Right renal pelvis (tissue), 4 donors: ENCODE measurements around the gene MAGEB2. TPM values are rescaled to one million over a fixed set of nuclear protein-coding genes. Genes with fewer than 3 reads are reported as not detected.
"Not testable (repeated sequence)": the region's sequence is repeated elsewhere in the genome, so short reads cannot be mapped to it uniquely, and the experiment has no call there.

Experiments
- DNase-seq, 4 donors: peaks; one replicate each; pipeline ENCODE4 v3.0.0-alpha.2; 2013; ENCODE audit warnings: low read depth in 4 of 4, low spot score in 3 of 4, missing footprints in 1 of 4
- polyA plus RNA-seq, 4 donors: library from polyadenylated mRNA; unstranded; fragments of 120-200 nt; gene quantifications; one replicate each; pipeline ENCODE4 v1.2.1, GENCODE V29; 2013; ENCODE audit not compliant: insufficient read length in 4 of 4

The MAGEB2 gene, protein sequence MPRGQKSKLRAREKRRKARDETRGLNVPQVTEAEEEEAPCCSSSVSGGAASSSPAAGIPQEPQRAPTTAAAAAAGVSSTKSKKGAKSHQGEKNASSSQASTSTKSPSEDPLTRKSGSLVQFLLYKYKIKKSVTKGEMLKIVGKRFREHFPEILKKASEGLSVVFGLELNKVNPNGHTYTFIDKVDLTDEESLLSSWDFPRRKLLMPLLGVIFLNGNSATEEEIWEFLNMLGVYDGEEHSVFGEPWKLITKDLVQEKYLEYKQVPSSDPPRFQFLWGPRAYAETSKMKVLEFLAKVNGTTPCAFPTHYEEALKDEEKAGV
- not detected for polyA plus RNA-seq

DNA sequence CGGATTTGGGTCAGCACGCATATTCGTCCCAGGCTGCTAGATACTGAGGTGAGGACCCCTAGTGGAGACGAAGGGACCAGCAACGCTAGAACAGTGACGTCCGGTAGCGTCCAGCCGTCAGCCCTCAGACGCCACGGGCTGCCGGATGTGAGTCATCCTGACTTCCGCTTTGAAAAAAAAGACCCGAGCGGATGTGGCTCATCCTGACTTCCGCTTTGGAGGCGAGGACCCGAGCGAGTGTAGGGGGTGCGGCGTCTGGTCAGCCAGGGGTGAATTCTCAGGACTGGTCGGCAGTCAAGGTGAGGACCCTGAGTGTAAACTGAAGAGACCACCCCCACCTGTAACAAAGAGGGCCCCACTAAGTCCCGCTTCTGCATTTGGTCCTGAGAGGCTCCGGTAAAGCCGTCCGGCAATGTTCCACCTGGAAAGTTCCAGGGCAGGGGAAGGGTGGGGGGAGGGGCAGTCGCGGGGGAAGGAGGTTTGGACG is at the start of gene MAGEB2:
Gene MAGEB2, plus strand, starts transcription at position 207 of the 487 bp plus-strand sequence. CDS start 3,018 bp downstream, outside the sequence.
- DNase-seq: no peak

DNA sequence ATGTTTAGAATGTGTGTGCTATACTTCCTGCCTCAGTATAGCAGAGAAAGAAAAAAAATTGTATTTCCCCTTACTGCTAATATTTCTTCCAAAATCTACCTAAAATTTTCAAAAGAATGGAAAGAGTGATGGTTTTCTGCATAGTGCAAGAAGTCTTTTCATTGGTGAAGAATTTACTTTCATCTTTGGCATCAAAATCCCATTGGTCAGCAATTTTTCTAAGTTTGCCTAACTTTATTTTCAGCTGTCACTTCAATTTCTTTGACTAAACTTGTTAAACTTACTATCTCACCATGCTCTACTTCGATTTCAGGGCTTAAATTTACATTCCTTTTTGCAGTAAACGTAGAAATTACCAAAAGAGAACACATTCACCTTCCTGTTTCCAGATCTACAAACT is 44.5 kb upstream of the MAGEB2 start:
- no peak for DNase-seq

DNA sequence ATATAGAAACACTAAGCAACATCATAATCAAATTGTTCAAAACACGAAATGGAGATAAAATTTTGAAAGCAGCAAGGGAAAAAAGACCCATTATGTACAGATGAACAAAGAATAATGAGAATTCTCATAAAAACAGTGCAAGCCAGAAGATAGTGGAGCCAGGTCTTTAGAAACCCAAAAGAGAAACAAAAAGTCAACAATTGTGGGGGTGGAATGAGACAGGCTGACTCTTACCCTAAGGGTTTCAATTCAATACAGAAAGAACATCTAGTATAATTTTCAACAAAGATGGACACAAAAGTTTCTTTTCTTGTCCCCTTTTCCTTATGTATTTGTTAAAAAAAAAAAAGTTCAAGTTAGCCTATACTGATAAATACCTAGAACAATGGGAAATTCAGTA is 34.0 kb upstream of the MAGEB2 start:
- DNase-seq: no peak

DNA sequence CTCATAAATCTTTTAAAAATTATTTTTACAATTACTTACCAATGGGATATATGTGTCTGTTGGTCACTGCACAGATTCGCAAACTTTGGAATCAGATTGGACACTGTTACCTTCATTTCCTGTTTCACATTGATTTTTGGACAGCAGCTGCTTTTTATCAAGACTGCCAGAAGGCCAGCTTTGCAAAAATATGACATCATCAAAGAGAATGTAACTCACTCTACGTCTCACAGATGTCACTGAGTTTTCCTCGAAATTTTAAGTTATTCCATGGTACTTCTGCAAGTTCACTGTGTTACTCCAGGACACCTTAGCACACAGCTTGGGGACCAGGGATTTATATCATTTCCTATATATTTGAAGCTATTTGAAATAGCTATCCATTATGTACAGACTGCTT is 31.8 kb upstream of the MAGEB2 start:
- no peak for DNase-seq

DNA sequence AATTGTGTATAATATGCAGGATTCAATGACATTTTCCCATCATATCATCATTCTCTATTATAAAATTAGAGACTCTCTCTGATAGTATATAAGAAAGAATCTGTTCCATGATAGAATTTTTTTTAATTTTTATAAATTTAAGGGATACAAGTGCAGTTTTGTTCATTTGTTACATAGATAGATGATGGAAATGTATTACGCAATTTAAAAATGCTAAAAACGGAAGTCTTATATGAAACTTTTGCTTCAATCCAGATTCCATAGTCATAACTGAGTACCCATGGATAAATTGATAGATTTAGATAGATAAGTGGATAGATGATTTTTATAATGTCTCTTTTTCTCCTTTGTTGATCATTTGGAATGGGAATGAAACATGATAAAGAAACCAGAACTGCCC is 24.9 kb upstream of the MAGEB2 start:
- DNase-seq: no peak

DNA sequence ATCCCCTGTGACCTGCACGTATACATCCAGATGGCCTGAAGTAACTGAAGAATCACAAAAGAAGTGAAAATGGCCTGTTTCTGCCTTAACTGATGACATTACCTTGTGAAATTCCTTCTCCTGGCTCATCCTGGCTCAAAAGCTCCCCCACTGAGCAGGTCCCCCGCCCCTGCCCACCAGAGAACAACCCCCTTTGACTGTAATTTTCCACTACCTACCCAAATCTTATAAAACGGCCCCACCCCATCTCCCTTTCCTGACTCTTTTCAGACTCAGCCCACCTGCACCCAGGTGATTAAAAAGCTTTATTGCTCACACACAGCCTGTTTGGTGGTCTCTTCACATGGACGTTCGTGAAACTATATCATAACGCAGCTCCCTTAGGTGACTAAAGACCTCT is 21.5 kb upstream of the MAGEB2 start:
- not testable (repeated sequence) for DNase-seq

DNA sequence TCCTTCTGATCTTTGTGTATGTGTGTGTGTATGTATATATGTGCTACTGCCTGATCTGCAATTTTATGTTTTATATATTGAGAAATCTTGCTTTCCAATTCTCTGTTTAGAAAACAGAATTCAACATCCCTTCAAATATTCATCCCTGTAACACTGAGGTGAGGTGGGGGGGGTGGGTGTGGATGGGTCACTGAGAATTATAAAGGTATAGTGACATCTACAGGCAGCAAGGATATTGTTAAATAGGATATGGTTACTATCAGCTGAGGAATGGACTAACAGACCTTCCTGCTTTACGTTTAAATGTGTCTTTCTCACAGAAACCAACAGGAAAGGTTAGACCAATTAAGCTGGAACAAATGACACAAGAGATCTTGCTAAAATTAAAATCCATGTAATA is 19.0 kb upstream of the MAGEB2 start:
- DNase-seq: no peak

DNA sequence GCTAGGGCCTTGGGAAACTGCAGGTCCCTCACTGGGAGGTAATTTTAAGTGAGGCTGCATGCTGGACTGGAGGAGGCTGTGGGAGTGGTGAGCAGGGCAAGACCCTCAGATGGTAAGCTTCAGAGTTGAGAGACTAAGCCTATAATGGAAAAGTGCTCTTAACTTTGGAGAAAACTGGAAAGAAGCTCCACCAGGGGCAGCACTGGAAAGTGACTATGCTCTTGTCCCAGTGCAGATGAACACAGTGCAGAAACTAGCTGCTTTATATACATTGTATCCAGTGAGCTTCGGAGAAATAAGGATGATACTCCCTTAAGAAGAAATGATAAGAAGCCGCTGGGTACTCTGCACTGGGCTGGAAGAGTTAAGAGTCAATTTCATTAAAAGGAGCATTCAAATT is 3.2 kb upstream of the MAGEB2 start:
- DNase-seq: no peak

DNA sequence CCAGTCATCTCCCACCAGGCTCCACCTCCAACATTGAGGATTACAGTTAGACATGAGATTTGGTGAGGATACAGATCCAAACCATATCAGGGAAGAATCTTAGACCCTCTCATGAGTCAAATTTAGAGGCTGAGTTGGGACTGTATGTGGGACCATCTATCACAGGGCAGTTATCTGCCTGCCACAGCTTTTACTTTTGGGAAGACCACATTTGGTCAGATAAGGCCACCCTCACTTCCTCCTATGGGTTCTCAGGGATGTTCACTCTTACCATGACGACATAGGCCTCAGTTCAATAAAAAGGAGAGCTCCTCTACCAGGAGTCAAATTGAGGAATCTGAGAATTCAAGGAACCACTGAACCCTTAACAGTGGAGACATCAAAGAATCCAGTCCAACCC is 2.1 kb downstream of the MAGEB2 start:
- DNase-seq: no peak

DNA sequence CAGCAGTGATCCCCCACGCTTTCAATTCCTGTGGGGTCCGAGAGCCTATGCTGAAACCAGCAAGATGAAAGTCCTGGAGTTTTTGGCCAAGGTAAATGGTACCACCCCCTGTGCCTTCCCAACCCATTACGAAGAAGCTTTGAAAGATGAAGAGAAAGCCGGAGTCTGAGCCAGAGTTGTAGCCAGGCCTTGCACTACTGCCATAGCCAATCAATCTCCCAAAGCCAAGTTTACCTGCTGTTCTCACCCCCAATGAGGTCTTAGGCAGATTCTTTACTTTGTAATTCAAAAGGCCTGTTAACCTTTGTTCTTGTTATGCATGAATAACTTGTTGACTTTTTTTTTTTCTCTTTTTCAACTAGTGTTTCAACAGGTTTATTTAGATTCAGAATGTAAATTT is 4.0 kb downstream of the MAGEB2 start:
- DNase-seq: no peak

DNA sequence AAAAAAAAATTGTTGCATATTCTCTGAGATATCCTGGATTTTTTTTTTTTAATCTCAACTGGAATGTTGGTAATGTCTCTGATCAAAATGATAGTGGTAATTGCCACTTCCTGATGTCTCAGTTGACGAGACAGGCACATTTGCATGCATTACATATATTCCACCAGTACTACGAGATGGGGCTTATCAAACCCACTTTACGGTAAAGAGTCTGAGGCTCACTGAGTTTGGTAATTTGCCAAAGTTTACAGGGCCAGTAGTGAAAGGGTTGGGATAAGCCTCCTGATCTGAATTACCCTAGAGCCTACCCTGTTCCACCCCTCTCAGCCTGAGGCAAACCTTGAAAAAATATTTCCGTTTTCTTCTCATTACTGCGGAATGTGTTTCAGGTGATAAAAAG is 5.3 kb downstream of the MAGEB2 start:
- DNase-seq: no peak

DNA sequence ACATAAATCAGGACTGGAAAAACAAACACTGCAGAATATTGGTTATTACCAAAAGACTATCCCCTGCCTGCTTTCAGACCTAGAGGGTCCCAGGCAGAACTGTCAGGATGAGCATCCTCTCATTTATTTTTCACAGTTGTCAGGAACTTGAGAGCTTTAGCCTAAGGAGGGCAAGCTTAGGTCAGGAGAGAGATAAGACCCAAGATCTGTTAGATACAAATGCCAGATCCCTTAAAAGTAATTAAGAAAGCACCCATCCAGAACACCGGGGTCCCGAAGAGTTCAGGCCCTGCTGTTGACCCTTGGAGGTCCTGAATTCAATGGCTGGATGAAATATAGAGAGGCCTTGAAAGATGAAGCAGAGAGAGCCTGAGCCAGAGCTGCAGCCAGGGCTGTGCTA is 9.2 kb downstream of the MAGEB2 start:
- no peak for DNase-seq

DNA sequence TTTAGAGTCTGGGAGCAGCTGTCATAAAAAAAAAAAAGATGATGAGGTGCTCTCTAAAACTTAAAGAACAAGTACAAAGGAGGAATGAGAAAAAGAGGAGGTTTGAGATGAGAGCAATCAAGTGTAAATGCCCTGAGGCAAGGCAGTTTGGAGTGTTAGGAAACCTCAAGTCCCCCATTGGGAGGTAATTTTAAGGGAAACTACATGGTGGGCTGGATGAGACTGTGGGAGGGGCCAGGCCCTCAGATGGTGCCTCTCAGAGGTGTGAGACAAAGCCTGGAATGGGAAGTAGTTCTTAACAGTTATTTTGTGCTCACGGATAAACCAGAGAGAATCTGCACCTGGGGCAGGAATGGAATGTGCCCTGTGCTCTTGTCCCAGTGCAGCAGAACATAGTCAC is 13.2 kb downstream of the MAGEB2 start:
- DNase-seq: no peak

DNA sequence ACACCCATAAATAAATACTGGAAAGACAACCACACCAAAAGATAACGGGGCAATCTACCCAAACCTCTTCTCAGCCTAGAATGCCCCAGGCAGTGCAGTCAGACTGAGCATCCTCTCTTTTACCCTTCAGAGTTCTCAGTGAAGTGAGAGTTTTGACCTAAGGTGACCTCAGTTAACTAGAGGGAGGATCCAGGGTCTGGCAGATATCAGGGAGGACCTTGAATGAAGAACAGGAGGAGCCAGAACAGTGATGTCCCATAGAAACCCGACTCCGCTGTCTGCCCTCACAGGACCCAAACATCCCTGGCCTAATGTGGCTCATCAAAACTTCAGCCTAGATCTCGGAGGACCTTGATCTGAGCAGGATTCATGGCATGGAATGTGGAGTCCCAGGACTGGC is 15.0 kb downstream of the MAGEB2 start, which contains the start of gene MAGEB3:
Gene MAGEB3, plus strand, starts transcription at position 263 of the 400 bp plus-strand sequence. CDS start 5,268 bp downstream, outside the sequence.
- DNase-seq: no peak

DNA sequence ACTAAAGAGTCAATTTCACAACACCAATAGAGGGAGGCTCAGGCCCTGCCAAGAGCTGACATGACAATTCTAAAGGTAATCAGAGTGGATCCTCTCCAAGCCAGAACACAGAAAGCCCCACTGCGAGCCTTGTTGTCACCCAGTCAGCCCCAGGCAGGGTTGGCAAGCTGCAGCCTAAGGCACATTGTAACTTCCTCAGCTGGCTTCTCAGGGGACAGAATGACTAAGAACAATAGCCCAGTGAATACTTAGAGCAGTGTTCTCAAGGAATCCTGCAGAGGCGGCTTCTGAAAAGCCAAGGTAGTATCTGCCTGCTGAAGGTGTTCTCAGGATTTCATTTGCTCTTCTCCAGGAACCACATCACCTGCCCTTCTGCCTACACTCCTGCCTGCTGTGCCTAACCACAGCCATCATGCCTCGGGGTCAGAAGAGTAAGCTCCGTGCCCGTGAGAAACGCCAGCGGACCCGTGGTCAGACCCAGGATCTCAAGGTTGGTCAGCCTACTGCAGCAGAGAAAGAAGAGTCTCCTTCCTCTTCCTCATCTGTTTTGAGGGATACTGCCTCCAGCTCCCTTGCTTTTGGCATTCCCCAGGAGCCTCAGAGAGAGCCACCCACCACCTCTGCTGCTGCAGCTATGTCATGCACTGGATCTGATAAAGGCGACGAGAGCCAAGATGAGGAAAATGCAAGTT is 26.5 kb downstream of the MAGEB2 start, which contains the start of gene MAGEB4:
Gene MAGEB4, plus strand, starts transcription at position 277 of the 692 bp plus-strand sequence. Its CDS starts 136 bp downstream, at position 413.
- no peak for DNase-seq

DNA sequence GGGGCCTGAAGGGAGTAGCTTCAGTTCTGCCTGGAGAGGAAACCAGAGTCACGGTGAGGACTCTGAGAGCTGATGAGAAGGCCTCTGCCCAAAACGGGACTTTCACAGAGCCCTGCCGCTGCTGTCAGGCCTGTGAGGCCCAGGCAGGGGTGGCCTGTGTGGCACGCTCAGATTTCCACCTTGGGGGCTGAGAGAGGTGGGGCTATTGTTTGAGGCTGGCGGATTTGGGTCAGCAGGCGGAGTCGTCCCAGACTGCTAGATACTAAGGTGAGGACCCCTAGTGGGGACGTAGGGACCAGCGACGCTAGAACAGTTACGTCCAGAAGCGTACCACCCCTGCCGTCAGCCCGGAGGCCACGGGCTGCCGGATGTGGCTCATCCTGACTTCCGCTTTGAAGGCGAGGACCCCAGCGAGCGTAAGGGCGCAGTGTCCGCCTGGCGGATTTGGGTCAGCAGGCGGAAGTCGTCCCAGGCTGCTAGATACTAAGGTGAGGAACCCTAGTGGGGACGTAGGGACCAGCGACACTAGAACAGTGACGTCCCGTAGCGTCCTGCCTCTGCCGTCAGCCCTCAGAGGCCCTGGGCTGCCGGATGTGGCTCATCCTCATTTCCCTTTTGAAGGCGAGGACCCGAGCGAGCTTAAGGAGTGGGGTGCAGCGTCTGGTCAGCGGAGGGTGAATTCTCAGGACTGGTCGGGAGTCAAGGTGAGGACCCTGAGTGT is 31.6 kb downstream of the MAGEB2 start, which contains the start of gene MAGEB1:
Gene MAGEB1, plus strand, starts transcription at position 378 of the 721 bp plus-strand sequence. CDS start 3,348 bp downstream, outside the sequence.
- DNase-seq: no peak

DNA sequence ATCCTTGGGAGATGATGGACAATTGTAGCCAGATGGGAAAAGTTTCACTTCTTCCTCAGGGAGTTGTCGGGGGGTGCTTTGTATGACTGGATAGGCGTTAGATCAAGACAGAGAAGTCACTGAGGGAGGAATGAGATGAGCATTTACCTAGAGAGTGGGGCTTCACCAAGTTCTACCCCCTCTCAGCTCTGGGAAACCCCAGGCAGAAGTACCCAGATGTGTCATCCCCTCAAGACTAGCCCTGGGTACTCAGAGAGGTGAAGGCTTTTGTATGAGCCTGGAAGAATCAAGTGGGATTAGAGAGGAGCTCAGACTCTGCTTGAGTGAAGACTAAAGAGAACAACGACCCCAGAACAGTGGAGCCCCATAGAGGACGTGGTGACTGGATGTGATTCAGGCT is 33.5 kb downstream of the MAGEB2 start:
- no peak for DNase-seq

DNA sequence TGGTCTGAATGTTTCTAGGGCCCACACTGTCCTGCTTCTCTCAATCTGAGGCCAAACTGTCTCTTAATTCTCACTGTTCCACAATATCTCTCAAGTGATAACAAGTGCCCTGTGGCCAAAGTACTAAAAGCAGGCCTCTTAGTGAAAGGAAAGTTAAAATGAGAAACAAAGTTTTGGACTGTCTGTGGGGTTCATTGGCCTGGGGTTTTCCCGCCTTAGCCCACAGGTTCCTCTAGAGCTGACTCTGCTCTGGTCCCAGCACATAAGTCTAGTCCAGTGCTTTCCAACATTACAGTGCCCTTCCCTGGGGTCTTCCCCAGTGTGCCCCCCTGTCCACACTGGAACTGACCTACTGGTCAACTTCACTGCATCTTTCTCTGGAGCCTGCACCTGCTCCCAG is 37.9 kb downstream of the MAGEB2 start:
- DNase-seq: no peak

DNA sequence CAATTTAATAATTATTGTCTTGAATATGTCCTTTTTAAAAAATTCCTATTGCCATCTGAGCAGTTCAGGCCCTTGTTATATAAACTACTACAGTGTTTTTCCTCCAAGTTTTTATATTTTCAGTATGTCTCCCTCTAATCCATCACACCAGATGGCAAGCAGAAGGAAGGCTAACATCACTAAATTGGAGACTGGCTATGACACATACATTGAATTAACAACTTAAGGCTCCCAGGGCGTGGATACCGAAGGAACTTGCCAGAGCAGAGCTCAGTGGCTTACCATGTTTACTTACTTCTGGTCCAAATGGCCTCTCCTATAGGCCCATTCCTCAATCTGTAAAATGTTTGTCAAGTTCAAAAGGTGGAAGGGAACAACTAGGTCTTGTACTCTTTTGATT is 44.6 kb downstream of the MAGEB2 start:
- DNase-seq: no peak

DNA sequence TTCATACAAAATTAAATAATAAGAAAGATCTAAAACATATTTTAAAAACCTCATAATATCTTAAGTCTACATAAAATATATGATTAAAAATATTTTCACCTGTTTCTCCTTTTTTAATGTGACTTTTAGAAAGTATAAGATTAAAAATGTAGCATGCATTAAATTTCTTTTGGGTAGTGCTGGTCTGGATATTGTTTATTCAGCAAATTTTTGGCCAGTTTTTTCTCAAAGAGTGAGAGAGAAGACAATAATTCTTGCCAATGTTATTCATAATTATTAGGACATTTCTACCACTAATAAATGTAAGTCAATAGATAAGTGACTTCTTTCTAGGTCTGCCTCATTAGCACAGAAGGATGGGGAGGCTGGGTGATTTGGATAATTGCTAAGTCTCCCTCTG is 45.6 kb downstream of the MAGEB2 start:
- no peak for DNase-seq

DNA sequence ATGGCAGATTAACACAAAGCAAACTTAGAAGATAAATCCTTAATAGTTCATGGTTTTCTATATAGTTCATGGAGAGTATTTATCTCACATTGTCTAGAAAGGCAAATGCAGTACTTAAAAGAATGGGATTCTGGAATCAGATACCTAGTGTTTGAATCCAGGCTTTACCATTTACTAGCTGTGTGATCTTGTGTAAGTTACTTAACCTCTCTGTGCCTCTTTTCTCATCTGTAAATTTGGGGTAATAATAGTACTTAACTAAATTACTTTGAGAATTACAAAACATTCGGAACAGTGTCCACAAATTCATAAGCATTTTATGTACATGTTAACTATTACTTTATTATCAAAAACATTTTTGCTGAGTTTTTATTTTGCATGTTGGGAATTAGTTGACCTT is 47.4 kb downstream of the MAGEB2 start:
- no peak for DNase-seq
